Peyer's patch (tissue), 4 donors: ENCODE data around the gene PI4KA.

Experiments used
- POLR2A ChIP-seq, 2 donors: fragments of 450-650 bp; IDR thresholded peaks; one replicate each; pipeline ENCODE4 v1.5.1; 2017; ENCODE audit warnings: antibody characterized with exemption in 2 of 2, mild to moderate bottlenecking in 2 of 2, moderate library complexity in 2 of 2
- TF ChIP-seq, protein P1 (sequence below), 6 experiments: fragments of 450-650 bp in 4 of 6; fragments of 200-600 bp in 2 of 6; sonication (generic) in 1 of 6; IDR thresholded peaks; one replicate each; pipeline ENCODE4 v1.5.1; 2017 to 2019; ENCODE audit warnings: antibody characterized with exemption in 6 of 6, mild to moderate bottlenecking in 3 of 6, moderate library complexity in 1 of 6

DNA sequence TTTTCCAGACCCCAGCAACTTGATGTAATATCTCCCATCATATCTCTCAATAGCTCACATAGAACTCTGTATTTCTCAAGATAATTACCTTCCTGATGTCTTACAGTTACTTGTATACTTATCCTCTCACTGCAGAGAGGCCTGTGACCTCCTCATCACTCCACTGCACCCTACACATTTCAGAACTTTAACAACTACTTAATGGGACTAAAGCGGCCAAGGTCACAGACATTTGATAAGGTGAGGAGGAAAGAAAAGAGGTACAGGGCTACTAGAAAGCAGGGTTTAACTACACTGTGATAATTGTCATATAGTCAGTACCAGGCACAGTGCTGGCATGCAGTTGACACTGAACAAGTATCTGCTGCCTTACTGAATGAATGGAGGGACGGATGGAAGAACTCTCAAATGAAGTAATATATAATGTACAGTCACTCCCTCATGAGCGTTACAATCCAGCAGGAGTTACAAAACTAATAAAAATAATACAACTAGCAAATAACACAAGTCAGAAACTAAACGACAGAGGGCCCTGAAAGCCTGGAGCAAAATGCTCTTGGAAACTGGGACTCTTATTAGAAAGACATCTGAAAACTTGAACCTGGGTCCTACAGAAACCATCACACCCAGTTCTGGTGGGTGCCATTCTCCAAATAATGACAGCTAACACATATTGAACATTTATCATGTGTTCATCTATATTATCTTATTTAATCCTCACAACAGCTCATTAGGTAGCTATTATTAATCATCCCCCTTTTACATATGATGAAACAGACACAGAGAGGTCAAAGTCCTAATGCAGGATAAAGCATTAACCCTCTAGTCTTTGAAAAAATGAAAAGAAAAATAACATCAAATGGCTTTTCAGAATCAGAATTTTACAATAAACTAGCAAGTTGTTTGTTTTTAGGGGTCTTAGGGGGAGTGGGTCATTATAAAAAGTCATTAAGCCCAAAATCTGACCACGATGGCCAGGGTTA is 14.3 kb downstream of the PI4KA start:
- TF ChIP-seq, protein P1, sequence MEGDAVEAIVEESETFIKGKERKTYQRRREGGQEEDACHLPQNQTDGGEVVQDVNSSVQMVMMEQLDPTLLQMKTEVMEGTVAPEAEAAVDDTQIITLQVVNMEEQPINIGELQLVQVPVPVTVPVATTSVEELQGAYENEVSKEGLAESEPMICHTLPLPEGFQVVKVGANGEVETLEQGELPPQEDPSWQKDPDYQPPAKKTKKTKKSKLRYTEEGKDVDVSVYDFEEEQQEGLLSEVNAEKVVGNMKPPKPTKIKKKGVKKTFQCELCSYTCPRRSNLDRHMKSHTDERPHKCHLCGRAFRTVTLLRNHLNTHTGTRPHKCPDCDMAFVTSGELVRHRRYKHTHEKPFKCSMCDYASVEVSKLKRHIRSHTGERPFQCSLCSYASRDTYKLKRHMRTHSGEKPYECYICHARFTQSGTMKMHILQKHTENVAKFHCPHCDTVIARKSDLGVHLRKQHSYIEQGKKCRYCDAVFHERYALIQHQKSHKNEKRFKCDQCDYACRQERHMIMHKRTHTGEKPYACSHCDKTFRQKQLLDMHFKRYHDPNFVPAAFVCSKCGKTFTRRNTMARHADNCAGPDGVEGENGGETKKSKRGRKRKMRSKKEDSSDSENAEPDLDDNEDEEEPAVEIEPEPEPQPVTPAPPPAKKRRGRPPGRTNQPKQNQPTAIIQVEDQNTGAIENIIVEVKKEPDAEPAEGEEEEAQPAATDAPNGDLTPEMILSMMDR (IDR thresholded peaks at IDR 0.05): no peak
- no peak for TF ChIP-seq POLR2A (IDR thresholded peaks at IDR 0.05)
